Astrocyte of the hippocampus (primary cell): ENCODE measurements around the gene KCNA4.
"Not testable (repeated sequence)": the region's sequence is repeated elsewhere in the genome, so short reads cannot be mapped to it uniquely, and the experiment has no call there.

Experiments used
- DNase-seq: peaks from one replicate; pipeline ENCODE4 v3.0.0; 2011; ENCODE audit warnings: low read depth, low spot score

Gene KCNA4

GRCh38 chr11:30016588-30017363, at the start of gene KCNA4:
TSS of gene KCNA4 (minus strand) at chr11:30017030. CDS start at chr11:30012678, 4,352 bp downstream.
- DNase-seq = peak; percentile 72

- no peak for DNase-seq
Measured at GRCh38 chr11:30062103-30062502, 45.3 kb upstream of the KCNA4 start.

- DNase-seq = no peak
Measured at GRCh38 chr11:30059172-30059815, 42.5 kb upstream of the KCNA4 start.

- no peak for DNase-seq
Measured at GRCh38 chr11:30049214-30049613, 32.4 kb upstream of the KCNA4 start.

- no peak for DNase-seq
Measured at GRCh38 chr11:30046578-30046945, 29.7 kb upstream of the KCNA4 start.

GRCh38 chr11:30045921-30046577, 29.2 kb upstream of the KCNA4 start:
- DNase-seq = no peak

- DNase-seq = no peak
Measured at GRCh38 chr11:30045144-30045543, 28.3 kb upstream of the KCNA4 start.

GRCh38 chr11:30041171-30041570, 24.3 kb upstream of the KCNA4 start:
- no peak for DNase-seq

GRCh38 chr11:30034746-30035145, 17.9 kb upstream of the KCNA4 start:
- not testable (repeated sequence) for DNase-seq

GRCh38 chr11:30034166-30034565, 17.3 kb upstream of the KCNA4 start:
- not testable (repeated sequence) for DNase-seq

GRCh38 chr11:30025396-30026139, 8.7 kb upstream of the KCNA4 start:
- no peak for DNase-seq

GRCh38 chr11:30023074-30023473, 6.2 kb upstream of the KCNA4 start:
- no peak for DNase-seq

GRCh38 chr11:30019481-30019880, 2.7 kb upstream of the KCNA4 start:
- DNase-seq = no peak

- no peak for DNase-seq
Measured at GRCh38 chr11:30018495-30018894, 1.7 kb upstream of the KCNA4 start.

GRCh38 chr11:30017445-30017895, 640 bp upstream of the KCNA4 start:
- DNase-seq = peak; percentile 5

- no peak for DNase-seq
Measured at GRCh38 chr11:30015725-30016412, 961 bp downstream of the KCNA4 start.

- no peak for DNase-seq
Measured at GRCh38 chr11:30012346-30012745, 4.5 kb downstream of the KCNA4 start.

GRCh38 chr11:30009060-30009459, 7.8 kb downstream of the KCNA4 start:
- DNase-seq = no peak

- DNase-seq = no peak
Measured at GRCh38 chr11:30006876-30007275, 10.0 kb downstream of the KCNA4 start.

- DNase-seq = no peak
Measured at GRCh38 chr11:30002157-30002785, 14.6 kb downstream of the KCNA4 start.
